ENCODE measurements around the gene CEP85L. TPM values are rescaled to one million over a fixed set of nuclear protein-coding genes. Genes with fewer than 3 reads are reported as not detected.

CEP85L gene
- total RNA-seq, 2 experiments from 2014 or later = 9.6 to 12.0 TPM

DNA sequence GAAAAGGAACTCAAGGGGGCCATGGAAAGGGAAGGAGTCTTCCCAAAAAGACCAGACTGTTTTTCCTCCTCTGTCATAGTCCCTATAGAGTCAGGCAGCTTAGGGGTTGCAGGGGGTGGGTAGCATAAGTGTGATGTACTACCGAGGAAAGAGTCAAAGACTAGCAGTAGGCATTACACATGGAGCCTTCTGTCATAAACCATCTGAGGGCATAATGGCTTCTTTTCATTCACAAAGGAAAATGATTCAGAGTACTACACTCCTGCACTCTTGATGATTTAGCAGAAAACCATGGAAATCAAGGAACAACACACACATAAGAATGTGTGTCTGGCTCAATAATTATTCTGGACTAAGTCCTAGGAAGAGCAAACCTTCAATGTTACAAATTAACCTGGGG is 88.4 kb downstream of the CEP85L start:
- H2AFZ ChIP-seq (ENCODE audit: low read length) = no peak overlapping the region
- ChIA-PET CTCF (ENCODE audit: unreplicated experiment) (no interaction called here), POLR2A (no interaction called here)
- DNase-seq (ENCODE audit: low spot score) = no peak
- no peaks in the 10 kb centered on the region for H3K79me2 ChIP-seq (ENCODE audit: insufficient read depth, low read depth, low read length)
- no peak overlapping the region for H3K27ac ChIP-seq (ENCODE audit: low read depth, low read length, poor library complexity, severe bottlenecking)
- H3K9me2 ChIP-seq (ENCODE audit: insufficient read depth, low read length) = no peaks in the 10 kb centered on the region
- no TSS peak for BruUV-seq (replicated peaks)
- no peaks in the 10 kb centered on the region for H3K9me3 ChIP-seq (ENCODE audit: low read length)
- H3K36me3 ChIP-seq (ENCODE audit: insufficient read depth, low read length) = no peaks in the 10 kb centered on the region
- H4K20me1 ChIP-seq (ENCODE audit: insufficient read depth, low read length) = no peaks in the 10 kb centered on the region
- TF ChIP-seq EZH2phosphoT487 (IDR thresholded peaks at IDR 0.05; ENCODE audit: borderline replicate concordance, low read depth, low read length) (no peak), CTCF (conservative IDR thresholded peaks at IDR 0.05; ENCODE audit: low read length) (no peak)
- intact Hi-C loops (cut with micrococcal nuclease; ENCODE audit: unreplicated experiment) = no loop called here
- no peak overlapping the region for H3K4me3 ChIP-seq (ENCODE audit: low read depth, low read length, poor library complexity, severe bottlenecking)
- peaks cover 4% of the 10 kb centered on the region for H3K4me1 ChIP-seq (ENCODE audit: insufficient read depth, low read length, poor library complexity, severe bottlenecking)
- no peak overlapping the region for H3K4me2 ChIP-seq (ENCODE audit: low read length)

- no peak overlapping the region for H3K4me3 ChIP-seq (ENCODE audit: low read depth, low read length, poor library complexity, severe bottlenecking)
- no peaks in the 10 kb centered on the region for H3K36me3 ChIP-seq (ENCODE audit: insufficient read depth, low read length)
- TF ChIP-seq CTCF (conservative IDR thresholded peaks at IDR 0.05; ENCODE audit: low read length) (no peak), EZH2phosphoT487 (IDR thresholded peaks at IDR 0.05; ENCODE audit: borderline replicate concordance, low read depth, low read length) (no peak)
- no peaks in the 10 kb centered on the region for H4K20me1 ChIP-seq (ENCODE audit: insufficient read depth, low read length)
- H3K4me2 ChIP-seq (ENCODE audit: low read length) = no peak overlapping the region
- peaks cover 4% of the 10 kb centered on the region for H3K4me1 ChIP-seq (ENCODE audit: insufficient read depth, low read length, poor library complexity, severe bottlenecking)
- no peaks in the 10 kb centered on the region for H3K79me2 ChIP-seq (ENCODE audit: insufficient read depth, low read depth, low read length)
- POLR2A ChIA-PET = no interaction called here
- DNase-seq (ENCODE audit: low spot score) = no peak
- CTCF ChIA-PET (ENCODE audit: unreplicated experiment) = no interaction called here
- no peak overlapping the region for H3K27ac ChIP-seq (ENCODE audit: low read depth, low read length, poor library complexity, severe bottlenecking)
- no peaks in the 10 kb centered on the region for H3K9me2 ChIP-seq (ENCODE audit: insufficient read depth, low read length)
- BruUV-seq (replicated peaks) = no TSS peak
- H3K9me3 ChIP-seq (ENCODE audit: low read length) = no peaks in the 10 kb centered on the region
- intact Hi-C loops (cut with micrococcal nuclease; ENCODE audit: unreplicated experiment) = no loop called here
- H2AFZ ChIP-seq (ENCODE audit: low read length) = no peak overlapping the region
These were observed 89.1 kb downstream of the CEP85L start for GRCh38 chr6:118562248-118562647.

GRCh38 chr6:118559659-118560058 is 91.7 kb downstream of the CEP85L start:
- Histone ChIP-seq H3K9me3 (ENCODE audit: low read length) (no peaks in the 10 kb centered on the region), H3K4me1 (ENCODE audit: insufficient read depth, low read length, poor library complexity, severe bottlenecking) (no peaks in the 10 kb centered on the region), H3K4me2 (ENCODE audit: low read length) (no peak overlapping the region), H3K9me2 (ENCODE audit: insufficient read depth, low read length) (no peaks in the 10 kb centered on the region), H4K20me1 (ENCODE audit: insufficient read depth, low read length) (no peaks in the 10 kb centered on the region), H3K79me2 (ENCODE audit: insufficient read depth, low read depth, low read length) (no peaks in the 10 kb centered on the region), H2AFZ (ENCODE audit: low read length) (no peak overlapping the region), H3K27ac (ENCODE audit: low read depth, low read length, poor library complexity, severe bottlenecking) (no peak overlapping the region), H3K36me3 (ENCODE audit: insufficient read depth, low read length) (no peaks in the 10 kb centered on the region), H3K4me3 (ENCODE audit: low read depth, low read length, poor library complexity, severe bottlenecking) (no peak overlapping the region)
- ChIA-PET CTCF (ENCODE audit: unreplicated experiment) (no interaction called here), POLR2A (interaction anchor here (1.2 kb wide), 1 partner anchor 10 kb away, joined by 4 read pairs; no protein-coding TSS in a partner anchor)
- TF ChIP-seq EZH2phosphoT487 (IDR thresholded peaks at IDR 0.05; ENCODE audit: borderline replicate concordance, low read depth, low read length) (no peak), CTCF (conservative IDR thresholded peaks at IDR 0.05; ENCODE audit: low read length) (no peak)
- no peak for DNase-seq (ENCODE audit: low spot score)
- BruUV-seq (replicated peaks) = no TSS peak
- intact Hi-C loops (cut with micrococcal nuclease; ENCODE audit: unreplicated experiment) = no loop called here

Measured in OCI-LY7 (cell line).